Gastrocnemius medialis (tissue), 4 donors: Measurements from ENCODE around the gene CHST3. TPM values are rescaled to one million over a fixed set of nuclear protein-coding genes. Genes with fewer than 3 reads are reported as not detected.

Experiments used
- ATAC-seq, 2 donors: fragments of 150-250 bp; one replicate each; pipeline ENCODE4 v1.9.1; 2016
- DNase-seq, 2 donors: peaks; one replicate each; pipeline ENCODE4 v3.0.0-alpha.2; 2019
- H3K27ac ChIP-seq, 4 donors: fragments of 200-600 bp; sonication (generic); 1 replicate in 1 of 4; 2 replicates in 3 of 4; pipeline ENCODE4 v1.5.1; 2016 to 2018; ENCODE audit warnings: mild to moderate bottlenecking in 2 of 4, moderate library complexity in 1 of 4
- H3K27me3 ChIP-seq, 3 donors: fragments of 200-600 bp; sonication (generic) in 2 of 3; 1 replicate in 1 of 3; 2 replicates in 2 of 3; pipeline versions ENCODE4 v1.5.1 to v1.6.0; 2016 to 2019; ENCODE audit warnings: mild to moderate bottlenecking in 1 of 3, moderate library complexity in 1 of 3
- H3K36me3 ChIP-seq, 2 donors: fragments of 200-600 bp; sonication (generic) in 1 of 2; one replicate each; pipeline ENCODE4 v1.5.1; 2017 to 2018
- H3K4me1 ChIP-seq, 2 donors: fragments of 200-600 bp; sonication (generic) in 1 of 2; one replicate each; pipeline ENCODE4 v1.5.1; 2016 to 2017; ENCODE audit warnings: mild to moderate bottlenecking in 2 of 2
- H3K4me3 ChIP-seq, 4 donors: fragments of 200-600 bp; sonication (generic) in 3 of 4; 1 replicate in 1 of 4; 2 replicates in 3 of 4; pipeline ENCODE4 v1.5.1; 2016 to 2019; ENCODE audit warnings: mild to moderate bottlenecking in 2 of 4
- H3K9me3 ChIP-seq, 3 donors: fragments of 200-600 bp; sonication (generic) in 2 of 3; 1 replicate in 1 of 3; 2 replicates in 2 of 3; pipeline ENCODE4 v1.5.1; 2016 to 2019
- CTCF ChIP-seq, 5 experiments: fragments of 450-650 bp in 3 of 5; fragments of 200-600 bp in 2 of 5; sonication (generic) in 2 of 5; IDR thresholded peaks in 4 of 5; conservative IDR thresholded peaks in 1 of 5; 1 replicate in 4 of 5; 2 replicates in 1 of 5; pipeline ENCODE4 v1.5.1; 2016 to 2019; ENCODE audit warnings: antibody characterized with exemption in 5 of 5, mild to moderate bottlenecking in 3 of 5, moderate library complexity in 3 of 5
- POLR2A ChIP-seq, 2 donors: fragments of 450-650 bp; IDR thresholded peaks; one replicate each; pipeline ENCODE4 v1.6.1; 2017; ENCODE audit warnings: antibody characterized with exemption in 2 of 2, mild to moderate bottlenecking in 2 of 2, moderate library complexity in 2 of 2
- in situ Hi-C, 4 donors: fragments of 200-750 bp; cut with MboI; loops; one replicate each; pipeline versions ENCODE4 v1.15.0 to v1.8.0; 2017; ENCODE audit warnings: low sequenced_read_pairs in 4 of 4
- intact Hi-C: fragments of 100-400 bp; cut with DNase I; formaldehyde crosslinking; loops from one replicate; pipeline ENCODE4 v1.15.1; 2023; ENCODE audit warnings: low total_unique reads
- total RNA-seq, 4 donors: library from RNA; depleted of rRNA; stranded (reverse); fragments of >200 nt; gene quantifications; one replicate each; pipeline versions ENCODE4 v1.1.0 to v1.2.3, GENCODE V29; 2016

Gene CHST3
- total RNA-seq, 4 donors from 2014 or later: 11.5 to 31.6 (median 16.3) TPM

DNA sequence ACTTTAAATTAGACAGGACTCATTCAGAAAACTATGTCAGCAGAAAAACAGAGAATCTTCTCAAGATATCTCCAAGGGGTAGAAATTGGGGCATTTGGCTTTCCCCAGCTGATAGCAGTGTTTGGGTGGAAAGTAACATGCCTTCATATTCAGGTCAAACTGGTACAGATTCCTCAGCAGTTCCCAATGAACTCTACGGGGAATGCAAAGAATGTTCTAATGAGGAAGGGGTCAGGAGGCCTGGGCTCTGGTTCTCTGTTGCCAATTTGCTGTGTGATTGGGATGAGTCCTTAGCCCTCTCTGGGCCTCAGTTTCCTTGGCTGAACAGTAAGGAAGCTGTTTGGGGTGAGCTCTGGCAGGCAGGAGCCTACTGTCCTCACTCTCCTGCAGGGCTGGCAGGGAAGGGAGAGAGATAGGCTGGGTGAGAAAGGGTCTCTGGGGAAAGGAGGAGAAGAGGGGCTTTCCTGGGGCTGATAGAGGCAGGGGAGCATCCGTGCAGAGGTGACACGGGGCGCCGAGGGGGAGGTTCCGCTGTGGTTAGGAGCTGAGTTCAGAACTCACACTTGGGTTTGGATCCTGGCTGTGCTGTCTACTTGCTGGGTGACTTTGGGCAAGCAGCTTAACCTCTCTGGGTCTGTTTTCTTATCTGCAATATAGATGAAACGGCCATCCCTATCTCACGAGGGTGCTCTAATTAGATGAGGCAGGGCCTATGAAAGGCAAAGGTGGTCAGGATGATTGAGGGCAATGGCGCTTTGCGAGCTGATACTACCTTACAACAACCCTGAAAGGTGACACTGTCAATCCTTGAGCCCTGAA lies 79.0 kb downstream of the CHST3 start:
- H3K36me3 ChIP-seq: no peaks in the 10 kb centered on the region
- no peak for TF ChIP-seq POLR2A (IDR thresholded peaks at IDR 0.05)
- TF ChIP-seq CTCF (IDR thresholded peaks at IDR 0.05 in 4 of 5, conservative IDR thresholded peaks at IDR 0.05 in 1 of 5): no peak
- in situ Hi-C loops: no loop called here
- H3K27me3 ChIP-seq: no peaks in the 10 kb centered on the region
- peaks cover 9 to 10% of the 10 kb centered on the region in 2 donors for H3K4me1 ChIP-seq
- H3K4me3 ChIP-seq: no peak overlapping the region
- ATAC-seq (no peak), DNase-seq (no peak)
- H3K27ac ChIP-seq: no peak overlapping the region
- intact Hi-C loops: no loop called here
- no peaks in the 10 kb centered on the region for H3K9me3 ChIP-seq

DNA sequence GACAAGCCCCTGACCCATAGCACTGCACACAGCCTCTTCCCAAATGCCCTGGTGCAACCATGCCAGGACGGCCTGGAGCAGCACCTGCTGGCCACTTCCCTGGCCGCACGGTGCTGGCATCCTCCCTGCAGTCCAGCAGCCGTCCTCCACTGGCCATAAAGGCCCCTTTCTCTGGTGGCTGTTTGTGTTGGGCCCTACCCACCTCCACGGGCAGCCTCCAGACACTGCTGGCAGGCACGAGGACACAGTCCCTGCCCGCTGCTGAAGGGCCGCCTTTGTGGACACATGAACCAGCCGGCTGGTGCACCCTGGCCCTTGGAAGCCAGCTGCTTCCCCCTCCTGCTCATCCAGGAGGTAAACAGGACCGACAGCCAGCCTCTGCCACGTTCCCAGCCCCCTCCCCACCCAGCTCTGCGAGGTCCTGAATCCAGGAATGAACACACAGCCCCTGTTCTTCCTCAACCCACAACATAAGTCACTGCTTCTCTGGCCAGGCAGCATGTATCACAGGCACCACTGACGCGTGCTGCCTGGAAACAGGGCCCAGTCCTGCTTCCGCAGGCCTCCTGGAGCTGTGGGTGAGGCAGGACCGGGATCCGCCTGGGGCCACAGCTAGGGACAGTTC lies 80.3 kb downstream of the CHST3 start:
- Histone ChIP-seq H3K9me3 (no peaks in the 10 kb centered on the region), H3K27ac (peak overlapping the region in 3 of 4 donors; percentile 50 to 63 (median 58)), H3K36me3 (no peaks in the 10 kb centered on the region), H3K4me1 (peaks cover 9 to 10% of the 10 kb centered on the region in 2 donors), H3K4me3 (no peak overlapping the region), H3K27me3 (no peaks in the 10 kb centered on the region)
- ATAC-seq (peak; percentile 62 to 66), DNase-seq (peak; percentile 57 to 68)
- intact Hi-C loops (no loop called here), in situ Hi-C loops (loop anchor here (5.0 kb wide), 4 partner anchors 87 to 293 kb away; no protein-coding TSS in a partner anchor)
- TF ChIP-seq CTCF (IDR thresholded peaks at IDR 0.05 in 4 of 5, conservative IDR thresholded peaks at IDR 0.05 in 1 of 5) (peak; percentile 68 to 81 (median 78)), POLR2A (IDR thresholded peaks at IDR 0.05) (no peak)

- TF ChIP-seq POLR2A (IDR thresholded peaks at IDR 0.05) (no peak), CTCF (IDR thresholded peaks at IDR 0.05 in 4 of 5, conservative IDR thresholded peaks at IDR 0.05 in 1 of 5) (no peak)
- Histone ChIP-seq H3K36me3 (no peaks in the 10 kb centered on the region), H3K4me1 (peaks cover 9 to 10% of the 10 kb centered on the region in 2 donors), H3K27ac (no peak overlapping the region), H3K9me3 (no peaks in the 10 kb centered on the region), H3K4me3 (no peak overlapping the region), H3K27me3 (no peaks in the 10 kb centered on the region)
- in situ Hi-C loops (loop anchor here (5.0 kb wide), 4 partner anchors 88 to 292 kb away; no protein-coding TSS in a partner anchor), intact Hi-C loops (no loop called here)
- no peak for DNase-seq
- no peak for ATAC-seq
Measured at GRCh38 chr10:72045586-72045985, 81.4 kb downstream of the CHST3 start.

GRCh38 chr10:72048450-72049124 lies 84.4 kb downstream of the CHST3 start:
- Histone ChIP-seq H3K4me3 (no peak overlapping the region), H3K9me3 (no peaks in the 10 kb centered on the region), H3K36me3 (no peaks in the 10 kb centered on the region), H3K27ac (no peak overlapping the region), H3K4me1 (peaks cover 9 to 10% of the 10 kb centered on the region in 2 donors), H3K27me3 (no peaks in the 10 kb centered on the region)
- peak; percentile 99 to 100 (median 100) for TF ChIP-seq CTCF (IDR thresholded peaks at IDR 0.05 in 4 of 5, conservative IDR thresholded peaks at IDR 0.05 in 1 of 5)
- no peak for TF ChIP-seq POLR2A (IDR thresholded peaks at IDR 0.05)
- in situ Hi-C loops (loop anchor here (5.0 kb wide), 4 partner anchors 91 to 289 kb away; no protein-coding TSS in a partner anchor), intact Hi-C loops (loop anchor here (1.0 to 2.0 kb wide), 3 partner anchors 92 to 288 kb away; no protein-coding TSS in a partner anchor)
- ATAC-seq (peak; percentile 90 to 93), DNase-seq (peak; percentile 83 to 90)
